Mesangial cell (primary cell): ENCODE data around the gene GPC6. TPM values are rescaled to one million over a fixed set of nuclear protein-coding genes. Genes with fewer than 3 reads are reported as not detected.

Source experiments
- total RNA-seq: library from RNA; depleted of rRNA; stranded (reverse); fragments of >200 nt; gene quantifications from 2 replicates; pipeline ENCODE4 v1.2.3, GENCODE V29; 2015

Gene GPC6
- total RNA-seq: 28.0 and 85.8 TPM in 2 replicates

DNA sequence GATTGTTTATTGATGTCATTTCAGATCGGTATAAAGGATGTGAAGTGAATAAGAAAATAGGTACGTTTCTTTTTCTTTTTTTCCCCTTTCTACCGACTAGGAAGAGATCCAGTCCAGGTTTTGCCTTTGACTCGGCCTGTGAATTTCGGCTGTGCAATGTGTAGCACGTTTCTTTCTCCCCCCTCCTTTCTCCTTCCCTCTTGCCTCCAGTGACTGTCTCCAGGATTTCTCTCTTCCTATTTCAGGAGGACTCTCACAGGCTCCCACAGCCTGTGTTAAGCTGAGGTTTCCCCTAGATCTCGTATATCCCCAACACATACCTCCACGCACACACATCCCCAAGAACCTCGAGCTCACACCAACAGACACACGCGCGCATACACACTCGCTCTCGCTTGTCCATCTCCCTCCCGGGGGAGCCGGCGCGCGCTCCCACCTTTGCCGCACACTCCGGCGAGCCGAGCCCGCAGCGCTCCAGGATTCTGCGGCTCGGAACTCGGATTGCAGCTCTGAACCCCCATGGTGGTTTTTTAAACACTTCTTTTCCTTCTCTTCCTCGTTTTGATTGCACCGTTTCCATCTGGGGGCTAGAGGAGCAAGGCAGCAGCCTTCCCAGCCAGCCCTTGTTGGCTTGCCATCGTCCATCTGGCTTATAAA is at the start of gene GPC6:
Gene GPC6 (plus strand): TSS at position 185 of the 657 bp plus-strand sequence.

